Cerebellar nuclear complex (tissue), 1 donor: ENCODE measurements around the gene MAP2K2.

Experiments used
- DNase-seq, 2 experiments: peaks; one replicate each; lab custom pipeline; 2025; lab: John Stamatoyannopoulos, UW

MAP2K2 gene

GRCh38 chr19:4043401-4043800 lies 80.5 kb downstream of the MAP2K2 start:
- no peak for DNase-seq

GRCh38 chr19:4042731-4043082 lies 81.2 kb downstream of the MAP2K2 start:
- DNase-seq = no peak

- no peak for DNase-seq
These were observed 81.7 kb downstream of the MAP2K2 start for GRCh38 chr19:4042064-4042730.
